GM21786 (cell line): Measurements from ENCODE around the gene SKI.

Experiments used
- ATAC-seq: cut with Tn5 transposase; IDR thresholded peaks from one replicate; pipeline ENCODE4 v1.9.1; 2021; ENCODE audit not compliant: unreplicated experiment

SKI gene

DNA sequence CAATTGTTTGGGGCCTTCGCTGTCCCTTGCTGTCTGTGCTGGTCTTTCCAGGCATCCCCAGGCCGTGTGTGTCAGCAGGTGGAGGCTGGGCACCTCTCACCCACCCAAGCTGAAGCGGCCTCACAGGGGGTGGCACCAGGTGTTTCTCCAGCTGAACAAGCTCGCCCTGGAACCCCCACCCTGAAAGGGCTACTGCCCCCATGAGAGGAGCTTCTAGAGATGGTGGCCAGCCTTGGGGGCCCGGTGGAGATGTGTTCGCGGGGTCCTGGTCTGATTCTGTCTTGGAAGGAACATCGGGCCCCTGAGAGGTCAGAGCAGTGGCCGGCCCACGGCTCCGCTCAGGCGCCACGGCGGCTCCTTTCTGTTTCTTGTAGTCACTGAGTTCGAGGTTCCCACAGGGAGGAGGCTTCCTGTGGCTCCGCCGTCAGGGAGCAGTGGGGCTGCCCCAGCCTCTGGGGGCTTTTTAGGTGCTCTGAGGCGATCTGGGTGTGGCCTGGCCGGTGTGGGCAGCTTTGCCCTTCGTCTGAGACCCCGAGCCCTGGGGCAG lies 46.9 kb downstream of the SKI start:
- ATAC-seq, result no peak

DNA sequence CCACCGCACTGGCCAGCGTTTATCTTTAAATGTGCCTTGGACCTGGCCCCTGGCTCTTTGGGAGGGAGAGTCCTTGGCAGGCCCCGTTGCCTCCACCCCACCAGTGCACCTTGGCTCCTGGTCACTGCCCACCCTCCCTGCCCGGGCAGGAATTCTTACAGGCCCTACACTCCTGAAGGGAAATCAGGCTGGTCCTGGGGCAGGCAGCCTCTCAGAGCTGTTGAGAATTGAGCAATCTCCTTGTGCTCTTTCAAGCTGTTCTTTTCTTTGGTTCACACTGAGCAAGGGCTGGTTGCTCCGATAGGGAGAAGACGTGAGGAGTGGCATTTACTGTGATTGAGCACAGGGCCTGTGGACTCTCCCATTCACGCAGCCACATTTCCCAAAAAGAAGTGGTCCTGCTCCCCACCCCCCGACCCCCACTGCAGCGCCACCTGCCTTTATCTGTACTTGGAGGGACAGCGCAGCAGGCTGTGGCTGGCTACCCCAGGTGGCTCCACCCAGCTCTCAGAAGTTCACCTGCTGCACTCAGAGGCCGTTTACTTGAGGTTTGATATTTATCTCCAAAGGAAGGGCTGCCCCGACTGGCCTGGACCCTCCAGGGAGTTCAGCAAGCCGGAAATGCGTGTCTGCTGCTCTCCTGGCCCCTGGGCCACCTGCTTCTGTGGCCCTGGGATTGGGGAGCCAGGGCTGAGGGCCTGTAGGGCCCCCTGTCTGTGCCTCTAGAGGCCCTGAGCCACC lies 47.8 kb downstream of the SKI start:
- ATAC-seq, result no peak

GRCh38 chr1:2276803-2277580 lies 48.9 kb downstream of the SKI start:
- ATAC-seq, result no peak

DNA sequence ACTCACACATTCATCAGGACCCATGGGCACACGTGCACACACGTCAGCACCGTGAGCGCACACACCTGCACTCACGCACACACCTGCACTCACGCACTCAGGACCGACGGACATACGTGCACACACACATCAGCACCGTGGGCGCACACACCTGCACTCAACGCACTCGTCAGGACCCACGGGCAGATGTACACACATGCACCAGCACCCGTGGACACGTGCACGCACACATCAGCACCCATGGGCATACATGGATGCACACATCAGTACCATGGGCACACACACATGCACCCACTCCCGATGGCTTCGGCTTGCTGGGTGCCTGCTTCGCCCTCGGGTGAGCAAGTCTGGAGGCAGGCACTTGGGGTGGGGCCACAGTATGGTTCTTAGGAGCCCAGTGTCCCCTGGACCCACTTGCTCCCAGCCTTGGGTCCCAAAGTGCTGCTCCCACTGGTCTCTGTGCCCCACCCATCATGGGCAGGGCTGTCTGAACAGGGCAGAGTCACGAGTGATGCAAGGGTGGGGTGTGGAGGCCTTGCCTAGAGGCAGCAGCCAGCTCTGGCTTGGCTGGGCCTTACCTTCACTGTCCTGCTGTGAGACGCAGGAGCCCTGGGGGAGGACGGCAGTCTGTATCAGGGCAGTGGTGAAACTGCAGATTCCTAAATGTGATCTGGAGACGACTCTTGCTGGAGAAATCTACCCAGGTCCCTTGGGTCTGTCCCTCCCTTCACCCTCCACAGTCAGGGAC lies 49.8 kb downstream of the SKI start:
- no peak for ATAC-seq

GRCh38 chr1:2278591-2279209 lies 50.6 kb downstream of the SKI start:
- ATAC-seq, result no peak

GRCh38 chr1:2279210-2279639 lies 51.1 kb downstream of the SKI start:
- no peak for ATAC-seq

GRCh38 chr1:2279817-2280216 lies 51.7 kb downstream of the SKI start:
- ATAC-seq, result no peak

DNA sequence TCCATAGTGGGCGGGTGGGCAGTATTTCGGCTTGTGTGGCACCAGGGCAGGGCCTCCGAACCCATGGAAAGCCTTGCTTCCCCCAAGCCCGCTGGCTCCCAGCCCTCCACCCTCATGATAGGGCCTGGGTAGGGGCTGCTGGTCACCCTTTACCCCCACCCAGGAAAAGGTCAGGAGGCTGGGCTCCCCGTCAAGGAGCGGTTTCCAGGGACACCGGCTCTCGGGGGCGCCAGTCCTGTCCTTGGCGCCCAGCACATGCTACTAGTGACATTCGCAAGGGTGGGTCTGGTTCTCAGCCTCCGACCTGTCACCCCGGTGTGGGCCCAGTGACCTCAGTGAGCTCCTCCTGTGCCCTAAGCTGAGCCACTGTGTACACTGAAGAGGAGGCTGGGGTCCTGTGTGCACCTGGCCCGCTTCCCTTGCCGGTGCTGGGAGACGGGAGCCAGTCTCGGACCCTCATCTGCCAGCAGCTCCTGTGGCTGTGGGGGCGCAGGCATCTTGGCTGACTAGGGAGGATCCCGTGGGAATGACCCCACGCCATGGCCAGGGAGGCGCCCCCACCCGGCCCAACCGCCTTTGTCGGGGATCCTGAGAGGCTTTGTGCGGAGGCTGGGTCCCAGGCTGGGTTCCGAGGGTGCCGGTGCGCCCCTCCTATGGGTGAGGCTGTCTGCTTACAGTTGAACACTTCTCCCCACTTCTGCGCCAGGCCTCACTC lies 54.6 kb downstream of the SKI start:
- ATAC-seq, result no peak

DNA sequence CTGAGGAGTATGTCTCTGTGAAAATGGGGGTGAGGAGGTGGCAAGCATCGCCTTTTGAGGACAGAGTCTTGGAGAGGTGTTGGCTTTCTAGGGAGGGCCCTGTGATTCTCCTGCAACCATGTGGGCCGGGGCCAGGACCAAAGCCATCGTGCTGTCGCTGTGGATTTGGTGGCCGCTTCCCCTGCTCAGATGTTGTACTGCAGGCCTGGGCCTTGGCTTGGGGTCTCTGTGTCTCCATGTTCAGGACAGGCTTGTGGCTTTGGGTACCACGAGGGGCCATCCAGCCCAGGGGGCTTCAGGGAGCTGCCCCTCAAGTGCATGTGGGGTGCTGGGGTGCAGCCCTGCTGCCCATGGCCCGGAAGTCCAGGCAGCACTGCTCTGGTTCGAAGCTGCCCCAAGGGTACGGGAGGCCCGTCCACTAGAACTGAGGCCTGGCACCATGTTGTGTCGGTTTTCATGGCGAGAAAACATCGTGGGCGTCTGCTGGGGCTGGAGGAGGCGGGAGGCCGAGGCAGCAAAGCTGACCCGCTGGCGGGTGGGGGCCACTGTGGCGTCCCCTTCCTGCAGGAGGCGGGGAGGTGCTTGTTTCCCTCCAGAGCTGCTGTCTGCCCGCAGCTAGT lies 55.4 kb downstream of the SKI start:
- ATAC-seq, result no peak

GRCh38 chr1:2283991-2284895 lies 56.1 kb downstream of the SKI start:
- ATAC-seq, result no peak

- ATAC-seq, result no peak
Measured at GRCh38 chr1:2284932-2285331, 56.8 kb downstream of the SKI start.

GRCh38 chr1:2286923-2287322 lies 58.8 kb downstream of the SKI start:
- ATAC-seq, result no peak

DNA sequence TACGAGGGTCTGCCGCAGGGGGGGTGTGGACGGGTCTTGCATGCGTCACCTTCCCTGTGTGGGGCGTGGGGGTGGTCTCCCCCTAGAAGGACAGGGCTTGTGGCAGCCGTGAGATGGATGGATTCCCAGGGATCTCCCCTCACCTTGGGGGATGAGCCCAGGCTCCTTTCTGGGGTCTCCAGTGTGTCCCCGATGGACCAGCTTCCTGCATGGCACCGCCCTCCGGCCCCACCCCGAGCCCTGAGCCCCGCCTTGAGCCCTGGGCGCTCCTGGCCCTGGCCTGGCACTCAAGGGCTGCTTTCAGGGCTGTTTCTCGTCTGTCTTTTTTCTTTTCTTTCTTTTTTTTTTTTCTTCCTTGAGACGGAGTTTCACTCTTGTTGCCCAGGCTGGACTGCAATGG lies 59.5 kb downstream of the SKI start:
- ATAC-seq, result no peak

DNA sequence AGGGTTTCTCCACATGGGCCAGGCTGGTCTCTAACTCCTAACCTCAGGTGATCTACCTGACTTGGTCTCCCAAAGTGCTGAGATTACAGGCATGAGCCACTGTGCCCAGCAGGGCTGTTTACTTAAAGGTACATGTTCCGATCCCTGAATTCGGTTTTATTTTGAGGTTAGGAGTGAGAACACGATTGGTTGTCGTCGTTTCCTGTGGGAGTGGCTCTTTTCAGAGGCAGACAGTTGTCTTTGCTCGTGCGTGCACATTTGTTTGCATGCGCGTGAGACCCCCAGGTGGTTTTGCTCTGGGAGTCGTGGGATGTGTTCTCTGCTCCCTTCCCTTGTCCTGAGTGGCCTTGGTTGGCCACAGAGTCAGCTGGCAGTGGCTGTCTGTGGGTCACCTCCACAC lies 60.2 kb downstream of the SKI start:
- no peak for ATAC-seq

- no peak for ATAC-seq
Measured at GRCh38 chr1:2288816-2289536, 60.9 kb downstream of the SKI start.

DNA sequence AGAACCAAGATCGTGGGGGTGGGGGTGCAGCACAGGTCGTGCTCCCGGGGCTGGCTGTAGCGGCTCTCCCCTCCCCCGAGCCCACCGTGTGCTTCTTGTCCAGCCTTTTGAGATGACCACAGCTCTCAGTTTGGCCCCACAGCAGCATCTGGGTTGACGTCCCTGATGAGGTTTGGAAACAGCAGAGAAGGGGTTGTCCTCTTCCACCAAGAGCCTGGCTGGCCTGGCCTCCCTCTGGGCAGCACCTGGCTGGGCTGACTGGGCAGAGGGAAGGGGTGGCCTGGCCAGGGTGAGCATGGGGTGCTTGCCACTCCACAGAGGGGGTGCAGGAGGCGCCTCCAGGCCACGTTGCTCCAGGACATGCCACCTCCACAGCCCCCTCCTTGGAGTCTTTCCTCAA lies 61.5 kb downstream of the SKI start:
- no peak for ATAC-seq

DNA sequence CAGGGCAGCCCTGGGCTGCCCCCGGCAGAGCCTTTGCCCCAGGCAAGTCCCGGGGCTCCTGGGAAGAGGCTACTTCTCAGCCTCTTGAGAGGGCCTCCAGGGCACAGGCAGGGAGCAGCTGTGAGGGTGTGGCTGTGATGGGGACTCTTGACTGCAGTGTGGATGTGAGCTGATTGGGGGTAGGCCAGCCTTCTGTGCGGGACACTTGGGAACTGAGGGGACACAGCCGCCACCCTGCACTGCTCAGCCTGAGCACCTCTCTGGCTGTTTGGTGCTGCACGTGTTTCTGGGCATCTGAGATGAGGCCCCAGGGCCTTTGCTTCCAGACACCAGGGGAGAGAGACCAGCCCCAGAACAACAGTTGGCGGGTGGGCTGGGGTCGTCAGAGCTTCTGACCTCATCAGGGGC lies 62.1 kb downstream of the SKI start:
- no peak for ATAC-seq
